GM12801 (cell line): ENCODE results near the gene LRRC8D.

Experiments
- TF ChIP-seq, protein P1 (sequence below): IDR thresholded peaks from one replicate; pipeline ENCODE4 v1.5.1; 2011; ENCODE audit warnings: control low read depth; ENCODE audit not compliant: insufficient read length; ENCODE audit errors: extremely low read depth

LRRC8D gene

DNA sequence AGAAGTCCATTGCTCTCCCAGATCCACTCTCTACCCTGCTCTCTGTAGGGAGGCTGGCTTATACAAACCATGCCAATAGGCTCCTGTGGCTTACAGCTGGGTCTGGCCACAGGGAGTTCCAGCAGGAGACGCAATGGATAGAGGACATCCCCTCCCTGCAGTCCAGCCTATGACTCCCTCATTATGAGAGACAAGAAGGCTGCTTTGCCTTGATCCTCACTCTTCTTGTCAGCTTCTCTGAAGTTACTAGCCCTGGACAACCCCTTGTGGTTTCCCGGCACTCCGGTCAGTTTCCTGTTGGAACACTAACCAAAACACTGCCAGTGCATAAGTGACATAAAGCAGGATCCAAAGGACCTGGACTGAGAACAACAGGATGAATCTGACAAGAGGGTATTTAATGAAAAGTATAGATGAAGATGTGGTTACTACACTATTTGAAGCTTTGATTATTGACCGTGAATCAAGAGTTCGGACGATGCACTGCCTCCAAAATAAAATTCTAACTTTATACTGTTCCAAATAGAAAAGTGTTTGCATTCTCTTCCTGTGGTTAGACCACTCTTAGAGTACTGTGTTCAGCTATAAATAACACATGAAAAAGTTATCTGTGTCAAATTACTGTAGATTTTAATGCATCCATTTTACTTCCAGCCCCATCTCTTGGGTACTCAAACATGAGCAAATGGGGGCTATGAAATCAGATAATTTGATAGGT, 141.4 kb downstream of the LRRC8D start:
- TF ChIP-seq, protein P1, sequence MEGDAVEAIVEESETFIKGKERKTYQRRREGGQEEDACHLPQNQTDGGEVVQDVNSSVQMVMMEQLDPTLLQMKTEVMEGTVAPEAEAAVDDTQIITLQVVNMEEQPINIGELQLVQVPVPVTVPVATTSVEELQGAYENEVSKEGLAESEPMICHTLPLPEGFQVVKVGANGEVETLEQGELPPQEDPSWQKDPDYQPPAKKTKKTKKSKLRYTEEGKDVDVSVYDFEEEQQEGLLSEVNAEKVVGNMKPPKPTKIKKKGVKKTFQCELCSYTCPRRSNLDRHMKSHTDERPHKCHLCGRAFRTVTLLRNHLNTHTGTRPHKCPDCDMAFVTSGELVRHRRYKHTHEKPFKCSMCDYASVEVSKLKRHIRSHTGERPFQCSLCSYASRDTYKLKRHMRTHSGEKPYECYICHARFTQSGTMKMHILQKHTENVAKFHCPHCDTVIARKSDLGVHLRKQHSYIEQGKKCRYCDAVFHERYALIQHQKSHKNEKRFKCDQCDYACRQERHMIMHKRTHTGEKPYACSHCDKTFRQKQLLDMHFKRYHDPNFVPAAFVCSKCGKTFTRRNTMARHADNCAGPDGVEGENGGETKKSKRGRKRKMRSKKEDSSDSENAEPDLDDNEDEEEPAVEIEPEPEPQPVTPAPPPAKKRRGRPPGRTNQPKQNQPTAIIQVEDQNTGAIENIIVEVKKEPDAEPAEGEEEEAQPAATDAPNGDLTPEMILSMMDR, result no peak

DNA sequence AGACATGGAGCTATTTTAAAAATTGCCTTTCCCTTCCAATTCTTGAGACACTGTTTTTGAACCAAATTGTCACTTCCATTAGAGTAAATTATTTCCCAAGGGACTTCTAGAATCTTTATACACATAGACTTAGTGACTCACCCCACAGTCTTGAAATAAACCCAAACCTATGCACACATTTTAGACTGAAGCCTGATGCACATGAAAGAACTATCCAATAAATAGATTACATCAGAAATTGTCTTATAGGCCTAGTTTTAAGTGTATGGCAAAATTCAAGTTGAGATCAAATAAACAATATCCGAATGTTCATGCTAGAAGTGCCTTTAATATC, 141.9 kb downstream of the LRRC8D start:
- TF ChIP-seq, protein P1, result no peak

DNA sequence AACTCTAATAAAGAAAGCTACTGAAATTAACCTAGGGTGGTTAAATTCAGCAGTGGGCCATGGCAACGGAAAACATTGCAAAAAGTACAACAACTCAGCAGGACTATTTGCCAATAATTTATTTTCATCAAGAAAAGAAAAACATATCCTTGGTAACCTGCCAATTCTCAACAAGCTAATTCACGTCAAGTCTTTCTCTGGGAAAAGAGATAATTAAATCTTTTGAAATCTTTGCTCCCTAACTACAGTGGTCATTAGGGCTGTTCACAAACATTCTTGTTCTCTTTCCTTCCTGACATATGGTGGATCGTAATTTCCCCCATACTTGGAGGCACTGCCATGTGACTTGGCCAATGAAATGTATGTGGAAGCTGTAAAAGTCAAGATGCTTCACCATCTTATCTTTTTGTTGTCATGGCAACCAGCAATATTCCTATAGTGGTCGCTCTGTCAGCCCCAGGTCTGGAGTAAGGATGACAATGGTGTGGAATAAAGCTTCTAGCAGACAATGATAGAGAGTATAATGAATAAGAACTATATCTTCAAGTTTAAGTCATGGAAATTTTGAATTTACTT, 144.4 kb downstream of the LRRC8D start:
- TF ChIP-seq, protein P1, result no peak

DNA sequence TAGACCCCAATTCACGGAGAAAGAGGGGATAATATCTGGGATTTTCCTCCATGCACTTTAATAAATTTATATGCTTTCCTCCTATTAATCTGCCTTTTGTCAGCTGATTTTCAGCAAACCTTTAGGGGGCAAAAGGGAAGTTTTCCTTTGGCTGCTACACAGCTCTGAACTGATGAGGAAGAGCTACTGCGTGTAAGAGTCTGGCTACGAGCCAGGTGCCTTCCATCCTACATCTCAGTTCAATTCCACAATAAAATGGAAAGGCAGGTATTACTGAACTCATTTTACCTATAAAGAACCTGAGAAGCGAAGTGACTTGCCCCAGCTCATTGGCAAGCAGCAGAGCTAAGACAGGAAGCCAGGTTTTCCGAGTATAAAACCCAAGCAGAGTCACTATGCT, 145.8 kb downstream of the LRRC8D start:
- TF ChIP-seq, protein P1, result no peak

DNA sequence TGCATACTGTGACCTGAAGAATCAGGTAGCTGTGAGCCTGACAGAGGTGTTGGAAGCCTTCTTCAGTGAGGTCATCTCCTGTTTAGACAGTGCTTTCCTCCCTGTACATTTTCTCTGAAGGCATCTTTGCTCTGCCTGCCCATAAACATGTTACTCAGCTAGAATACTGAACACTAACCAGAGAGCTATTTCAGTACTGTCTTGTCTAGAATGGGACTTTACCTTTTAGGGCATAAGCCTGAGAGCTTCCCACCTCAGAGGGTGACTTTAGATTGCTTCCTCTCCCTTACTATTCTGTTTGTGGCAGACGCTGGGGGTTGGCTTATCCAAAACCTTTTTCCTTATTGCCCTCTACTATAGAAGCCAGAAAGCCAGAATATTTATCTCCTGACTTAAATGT, 150.8 kb downstream of the LRRC8D start:
- TF ChIP-seq, protein P1, result no peak

DNA sequence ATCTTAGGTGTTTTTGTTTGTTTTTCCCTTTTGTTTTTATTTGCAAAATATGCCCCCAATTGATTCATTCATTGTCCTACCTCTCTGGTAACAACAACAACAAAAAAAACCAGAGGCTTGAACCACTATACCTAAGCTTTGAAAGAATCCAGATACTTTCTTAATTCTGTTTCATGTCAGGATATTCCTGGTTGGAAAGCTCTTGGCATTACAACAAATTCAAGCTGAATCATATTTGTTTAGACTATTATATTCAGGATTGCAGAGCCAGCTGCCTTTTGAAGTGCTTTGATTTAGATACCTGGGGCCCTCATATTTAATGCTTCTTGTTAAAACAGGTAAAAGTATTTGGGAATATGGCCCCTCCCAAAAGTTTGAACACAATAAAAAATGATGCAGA, 151.2 kb downstream of the LRRC8D start:
- TF ChIP-seq, protein P1, result no peak

DNA sequence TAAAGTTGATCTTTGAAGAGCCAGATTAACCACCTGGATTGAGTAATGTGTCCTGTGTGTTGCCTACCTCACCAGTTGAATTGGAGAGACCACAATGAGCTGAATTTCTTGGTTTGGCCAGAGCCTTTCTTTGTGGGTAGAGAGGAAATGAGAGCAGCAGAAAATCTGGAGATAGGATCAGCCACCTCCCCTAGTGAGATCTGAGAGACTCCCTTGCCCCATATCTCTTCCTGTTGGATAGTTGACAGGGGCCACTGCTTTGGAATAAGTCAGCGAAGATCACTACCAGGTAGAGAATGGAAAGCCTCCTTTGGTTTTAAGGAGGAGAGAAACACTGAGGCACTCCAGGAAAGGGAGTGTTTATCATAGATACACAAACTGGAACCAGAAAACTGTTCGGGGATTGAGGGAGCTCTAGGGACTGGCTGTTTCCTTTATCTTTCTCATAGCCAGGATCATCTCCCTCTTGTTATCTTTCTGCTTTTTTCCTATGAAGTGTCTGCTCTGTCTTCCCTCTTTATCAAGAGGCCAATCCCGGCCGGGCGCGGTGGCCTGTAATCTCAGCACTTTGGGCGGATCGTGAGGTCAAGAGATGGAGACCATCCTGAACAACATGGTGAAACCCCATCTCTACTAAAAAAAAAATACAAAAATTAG, 152.8 kb downstream of the LRRC8D start:
- TF ChIP-seq, protein P1, result no peak
